Retinal pigment epithelial cell (primary cell): ENCODE results near the gene GMDS.

ENCODE experiments used
- DNase-seq: peaks from one replicate; pipeline ENCODE4 v3.0.0-alpha.2; 2010; ENCODE audit warnings: low read depth
- H3K4me3 ChIP-seq: 2 replicates; pipeline ENCODE4 v1.5.1; 2011; ENCODE audit warnings: mild to moderate bottlenecking, low read length, control low read depth, moderate library complexity
- CTCF ChIP-seq: conservative IDR thresholded peaks from 2 replicates; pipeline ENCODE4 v1.5.1; 2011; ENCODE audit warnings: low read depth, low read length, control low read depth, inconsistent platforms

Gene GMDS

GRCh38 chr6:1995636-1996035 is 249.8 kb downstream of the GMDS start:
- DNase-seq: no peak
- TF ChIP-seq CTCF: no peak

GRCh38 chr6:1993042-1993441 is 252.4 kb downstream of the GMDS start:
- no peak for DNase-seq
- no peak for TF ChIP-seq CTCF
- H3K4me3 ChIP-seq: no peak overlapping the region

More at GRCh38 chr6:1995636-1996035, 249.8 kb downstream of the GMDS start:
- H3K4me3 ChIP-seq: no peak overlapping the region

GRCh38 chr6:1991332-1991878 is 254.0 kb downstream of the GMDS start:
- no peak for DNase-seq
- no peak for TF ChIP-seq CTCF

GRCh38 chr6:1988843-1989242 is 256.6 kb downstream of the GMDS start:
- H3K4me3 ChIP-seq: no peak overlapping the region

More at GRCh38 chr6:1991332-1991878, 254.0 kb downstream of the GMDS start:
- H3K4me3 ChIP-seq: no peak overlapping the region

GRCh38 chr6:1987640-1988039 is 257.8 kb downstream of the GMDS start:
- peak; percentile 69 for DNase-seq
- TF ChIP-seq CTCF: no peak
- no peak overlapping the region for H3K4me3 ChIP-seq

More at GRCh38 chr6:1988843-1989242, 256.6 kb downstream of the GMDS start:
- DNase-seq: no peak
- no peak for TF ChIP-seq CTCF

GRCh38 chr6:1986454-1987243 is 258.8 kb downstream of the GMDS start:
- TF ChIP-seq CTCF: no peak
- H3K4me3 ChIP-seq: no peak overlapping the region
- no peak for DNase-seq

GRCh38 chr6:1984346-1984994 is 260.9 kb downstream of the GMDS start:
- H3K4me3 ChIP-seq: no peak overlapping the region
- no peak for DNase-seq
- TF ChIP-seq CTCF: no peak
